ENCODE measurements around the gene XAGE1B.

GRCh38 chrX:52544147-52544840, 27.4 kb upstream of the XAGE1B start:
- TF ChIP-seq SMAD1 (CRISPR knock-in tag; IDR thresholded peaks at IDR 0.05; ENCODE audit: borderline replicate concordance, low read depth) = no peak
- TF ChIP-seq MAX (IDR thresholded peaks at IDR 0.05) = no peak
- no peak for TF ChIP-seq CTCF (CRISPR knock-in tag; IDR thresholded peaks at IDR 0.05)
- TF ChIP-seq PHF8 (CRISPR knock-in tag; IDR thresholded peaks at IDR 0.05) = no peak
- TF ChIP-seq BCL6 (CRISPR knock-in tag; IDR thresholded peaks at IDR 0.05) = no peak
- TF ChIP-seq CBX2 (IDR thresholded peaks at IDR 0.05; ENCODE audit: low read depth, low read length) = no peak
- TF ChIP-seq CBX2 (CRISPR knock-in tag; IDR thresholded peaks at IDR 0.05; ENCODE audit: low read depth) = no peak
- no peak for TF ChIP-seq THRA (CRISPR knock-in tag; IDR thresholded peaks at IDR 0.05; ENCODE audit: borderline replicate concordance)
- no peak for TF ChIP-seq ZMAT3 (CRISPR knock-in tag; conservative IDR thresholded peaks at IDR 0.05)
- TF ChIP-seq KDM4B (CRISPR knock-in tag; IDR thresholded peaks at IDR 0.05) = no peak
- TF ChIP-seq NFYB (CRISPR knock-in tag; IDR thresholded peaks at IDR 0.05) = no peak
- no peak for TF ChIP-seq RAD51 (IDR thresholded peaks at IDR 0.05; ENCODE audit: borderline replicate concordance)
- no peak for TF ChIP-seq ZNF354B (CRISPR knock-in tag; IDR thresholded peaks at IDR 0.05)
- no peak for TF ChIP-seq SNRNP70 (IDR thresholded peaks at IDR 0.05; ENCODE audit: low read depth, low read length)
- TF ChIP-seq CC2D1A (CRISPR knock-in tag; IDR thresholded peaks at IDR 0.05) = no peak
